Subcutaneous adipose tissue (tissue), 4 donors: ENCODE measurements around the gene PIGB. TPM values are rescaled to one million over a fixed set of nuclear protein-coding genes. Genes with fewer than 3 reads are reported as not detected.

ENCODE experiments used
- CTCF ChIP-seq: fragments of 450-650 bp; IDR thresholded peaks from one replicate; pipeline ENCODE4 v1.5.1; 2016; ENCODE audit warnings: low read depth, mild to moderate bottlenecking, control low read depth, antibody characterized with exemption, moderate library complexity
- total RNA-seq, 4 donors: library from RNA; depleted of rRNA; stranded (reverse); fragments of >200 nt; gene quantifications; one replicate each; pipeline ENCODE4 v1.1.0, GENCODE V29; 2016

PIGB gene
- total RNA-seq, 4 donors from 2014 or later = 11.5 to 14.7 (median 12.8) TPM

GRCh38 chr15:55289746-55290527 is 29.1 kb upstream of the PIGB start, which contains the start of gene RAB27A:
Gene RAB27A, minus strand, starts transcription at chr15:55289813. Its CDS starts 54,879 bp downstream, at chr15:55234934.
- no peak for TF ChIP-seq CTCF

- no peak for TF ChIP-seq CTCF
Observed at GRCh38 chr15:55290528-55291057, 28.4 kb upstream of the PIGB start.

- TF ChIP-seq CTCF = no peak
Observed at GRCh38 chr15:55297315-55297714, 21.7 kb upstream of the PIGB start.

- no peak for TF ChIP-seq CTCF
Observed at GRCh38 chr15:55319537-55320237, 665 bp downstream of the PIGB start.

GRCh38 chr15:55320238-55320550 is 1.2 kb downstream of the PIGB start:
- no peak for TF ChIP-seq CTCF

- TF ChIP-seq CTCF = no peak
Observed at GRCh38 chr15:55320963-55321362, 1.9 kb downstream of the PIGB start.

- no peak for TF ChIP-seq CTCF
Observed at GRCh38 chr15:55322467-55322866, 3.4 kb downstream of the PIGB start.
